WERI-Rb-1 (cell line): ENCODE measurements around the gene ADGRV1.

Experiments
- DNase-seq: peaks from one replicate; pipeline ENCODE4 v3.0.0-alpha.2; 2020
- H3K27ac ChIP-seq: fragments of 250-450 bp; sonication (Bioruptor Pico); 2 replicates; pipeline ENCODE4 v1.5.1; 2020; ENCODE audit warnings: mild to moderate bottlenecking, moderate library complexity
- H3K27me3 ChIP-seq: fragments of 250-450 bp; sonication (Bioruptor Pico); 2 replicates; pipeline ENCODE4 v1.5.1; 2021; ENCODE audit warnings: mild to moderate bottlenecking, low read depth, moderate library complexity; ENCODE audit not compliant: insufficient read depth, severe bottlenecking
- H3K36me3 ChIP-seq: fragments of 250-450 bp; sonication (Bioruptor Pico); 2 replicates; pipeline ENCODE4 v1.5.1; 2020; ENCODE audit warnings: mild to moderate bottlenecking, moderate library complexity
- H3K4me3 ChIP-seq: 2 replicates; pipeline ENCODE4 v1.5.1; 2011; ENCODE audit warnings: low read depth, mild to moderate bottlenecking, control low read depth, low read length
- H3K9me3 ChIP-seq: fragments of 250-450 bp; sonication (Bioruptor Pico); 2 replicates; pipeline ENCODE4 v1.5.1; 2021; ENCODE audit warnings: mild to moderate bottlenecking, moderate library complexity; ENCODE audit not compliant: severe bottlenecking
- TF ChIP-seq, protein P1 (sequence below): IDR thresholded peaks from 2 replicates; pipeline ENCODE4 v1.5.1; 2011; ENCODE audit warnings: low read depth, mild to moderate bottlenecking, control low read depth, inconsistent platforms, low read length

ADGRV1 gene

GRCh38 chr5:90997082-90997481 is 438.5 kb downstream of the ADGRV1 start:
- TF ChIP-seq, protein P1, sequence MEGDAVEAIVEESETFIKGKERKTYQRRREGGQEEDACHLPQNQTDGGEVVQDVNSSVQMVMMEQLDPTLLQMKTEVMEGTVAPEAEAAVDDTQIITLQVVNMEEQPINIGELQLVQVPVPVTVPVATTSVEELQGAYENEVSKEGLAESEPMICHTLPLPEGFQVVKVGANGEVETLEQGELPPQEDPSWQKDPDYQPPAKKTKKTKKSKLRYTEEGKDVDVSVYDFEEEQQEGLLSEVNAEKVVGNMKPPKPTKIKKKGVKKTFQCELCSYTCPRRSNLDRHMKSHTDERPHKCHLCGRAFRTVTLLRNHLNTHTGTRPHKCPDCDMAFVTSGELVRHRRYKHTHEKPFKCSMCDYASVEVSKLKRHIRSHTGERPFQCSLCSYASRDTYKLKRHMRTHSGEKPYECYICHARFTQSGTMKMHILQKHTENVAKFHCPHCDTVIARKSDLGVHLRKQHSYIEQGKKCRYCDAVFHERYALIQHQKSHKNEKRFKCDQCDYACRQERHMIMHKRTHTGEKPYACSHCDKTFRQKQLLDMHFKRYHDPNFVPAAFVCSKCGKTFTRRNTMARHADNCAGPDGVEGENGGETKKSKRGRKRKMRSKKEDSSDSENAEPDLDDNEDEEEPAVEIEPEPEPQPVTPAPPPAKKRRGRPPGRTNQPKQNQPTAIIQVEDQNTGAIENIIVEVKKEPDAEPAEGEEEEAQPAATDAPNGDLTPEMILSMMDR: no peak
- no peak for DNase-seq
- no peaks in the 10 kb centered on the region for H3K36me3 ChIP-seq
- no peaks in the 10 kb centered on the region for H3K9me3 ChIP-seq
- H3K27me3 ChIP-seq: no peaks in the 10 kb centered on the region
- H3K27ac ChIP-seq: no peak overlapping the region
- H3K4me3 ChIP-seq: no peak overlapping the region

- H3K4me3 ChIP-seq: no peak overlapping the region
- TF ChIP-seq, protein P1: no peak
- DNase-seq: no peak
- no peaks in the 10 kb centered on the region for H3K36me3 ChIP-seq
- H3K27ac ChIP-seq: no peak overlapping the region
- H3K9me3 ChIP-seq: no peaks in the 10 kb centered on the region
- no peaks in the 10 kb centered on the region for H3K27me3 ChIP-seq
Measured at GRCh38 chr5:91000743-91001142, 442.1 kb downstream of the ADGRV1 start.

- DNase-seq: no peak
- Histone ChIP-seq H3K36me3 (no peaks in the 10 kb centered on the region), H3K4me3 (no peak overlapping the region), H3K27ac (no peak overlapping the region), H3K27me3 (no peaks in the 10 kb centered on the region), H3K9me3 (no peaks in the 10 kb centered on the region)
- TF ChIP-seq, protein P1: no peak
Measured at GRCh38 chr5:91006713-91007112, 448.1 kb downstream of the ADGRV1 start.

- TF ChIP-seq, protein P1: 0 out of 2 replicates have a peak, but pooled peaks have one; percentile 0
- no peak overlapping the region for H3K4me3 ChIP-seq
- no peaks in the 10 kb centered on the region for H3K9me3 ChIP-seq
- no peaks in the 10 kb centered on the region for H3K36me3 ChIP-seq
- DNase-seq: no peak
- no peak overlapping the region for H3K27ac ChIP-seq
- no peaks in the 10 kb centered on the region for H3K27me3 ChIP-seq
Measured at GRCh38 chr5:91007251-91007650, 448.7 kb downstream of the ADGRV1 start.

GRCh38 chr5:91007780-91008402 is 449.3 kb downstream of the ADGRV1 start:
- no peak for DNase-seq

More at GRCh38 chr5:91007780-91008402, 449.3 kb downstream of the ADGRV1 start:
- no peaks in the 10 kb centered on the region; the same call in 1 of the 2 replicates for H3K36me3 ChIP-seq
- H3K27ac ChIP-seq: no peak overlapping the region
- TF ChIP-seq, protein P1: no peak
- no peak overlapping the region for H3K4me3 ChIP-seq
- H3K27me3 ChIP-seq: no peaks in the 10 kb centered on the region
- no peaks in the 10 kb centered on the region for H3K9me3 ChIP-seq
